ENCODE data around the gene ADCY3.

- TF ChIP-seq CTCF (optimal IDR thresholded peaks at IDR 0.05 in 1 of 3, IDR thresholded peaks at IDR 0.05 in 1 of 3, conservative IDR thresholded peaks at IDR 0.05 in 1 of 3; ENCODE audit: extremely low read depth in 1 of 3, insufficient read depth in 2 of 3, low read length in 3 of 3), result peak; percentile 14 to 60 (median 44)
- no peak for TF ChIP-seq EZH2 (IDR thresholded peaks at IDR 0.05; ENCODE audit: low read length)
Measured at GRCh38 chr2:24920809-24921441, 888 bp upstream of the ADCY3 start.

Data from keratinocyte (primary cell).